GM20000 (cell line): ENCODE data around the gene NATD1.

Experiments
- DNase-seq: peaks from one replicate; pipeline ENCODE4 v3.0.0; 2012; ENCODE audit warnings: low spot score
- TF ChIP-seq, protein P1 (sequence below): IDR thresholded peaks from 2 replicates; pipeline ENCODE4 v1.5.1; 2012; ENCODE audit warnings: mild to moderate bottlenecking, control low read depth; ENCODE audit errors: extremely low read depth, missing control alignments

Gene NATD1

DNA sequence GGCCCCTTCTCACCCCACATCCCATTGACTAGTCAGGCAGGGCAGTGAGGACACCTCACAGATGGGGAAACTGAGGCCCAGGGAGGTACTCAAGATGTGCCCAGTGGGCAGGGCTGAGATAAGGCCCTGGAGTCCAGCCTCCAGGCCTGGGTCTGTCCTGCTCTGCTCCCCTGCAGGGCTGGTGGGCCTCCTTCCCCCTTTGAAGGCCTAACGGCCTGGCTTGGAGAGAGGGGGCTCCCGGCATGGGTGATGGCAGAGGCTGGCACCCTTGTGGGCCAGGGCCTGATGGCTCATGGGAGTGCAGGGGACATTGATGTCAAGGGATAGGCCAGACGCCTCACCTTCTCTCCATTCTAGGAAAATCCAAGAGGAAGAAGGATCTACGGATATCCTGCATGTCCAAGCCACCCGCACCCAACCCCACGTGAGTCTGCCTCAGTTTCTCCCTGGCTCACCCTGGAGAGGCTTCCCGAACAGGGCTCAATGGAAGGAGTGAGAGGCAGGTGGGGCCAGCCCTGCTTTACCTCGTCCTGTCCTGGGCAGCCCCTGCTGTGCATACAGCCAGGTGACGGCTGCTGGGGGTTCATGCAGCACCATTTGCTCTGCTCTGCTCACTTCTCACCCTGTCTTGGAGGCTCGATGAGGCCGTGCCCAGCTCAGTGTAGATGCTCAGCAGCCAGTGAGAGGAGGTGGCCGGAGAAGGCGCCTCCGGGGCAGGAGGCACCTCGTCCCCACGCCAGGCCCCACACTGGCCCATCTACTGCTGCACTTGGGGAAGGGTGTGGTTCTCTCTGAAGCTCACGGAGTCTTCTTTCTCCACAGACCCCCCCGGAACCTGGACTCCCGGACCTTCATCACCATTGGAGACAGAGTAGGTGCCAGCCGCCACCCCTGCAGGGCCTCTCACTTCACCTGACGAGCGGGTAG lies 45.1 kb upstream of the NATD1 start:
- DNase-seq = no peak
- TF ChIP-seq, protein P1, sequence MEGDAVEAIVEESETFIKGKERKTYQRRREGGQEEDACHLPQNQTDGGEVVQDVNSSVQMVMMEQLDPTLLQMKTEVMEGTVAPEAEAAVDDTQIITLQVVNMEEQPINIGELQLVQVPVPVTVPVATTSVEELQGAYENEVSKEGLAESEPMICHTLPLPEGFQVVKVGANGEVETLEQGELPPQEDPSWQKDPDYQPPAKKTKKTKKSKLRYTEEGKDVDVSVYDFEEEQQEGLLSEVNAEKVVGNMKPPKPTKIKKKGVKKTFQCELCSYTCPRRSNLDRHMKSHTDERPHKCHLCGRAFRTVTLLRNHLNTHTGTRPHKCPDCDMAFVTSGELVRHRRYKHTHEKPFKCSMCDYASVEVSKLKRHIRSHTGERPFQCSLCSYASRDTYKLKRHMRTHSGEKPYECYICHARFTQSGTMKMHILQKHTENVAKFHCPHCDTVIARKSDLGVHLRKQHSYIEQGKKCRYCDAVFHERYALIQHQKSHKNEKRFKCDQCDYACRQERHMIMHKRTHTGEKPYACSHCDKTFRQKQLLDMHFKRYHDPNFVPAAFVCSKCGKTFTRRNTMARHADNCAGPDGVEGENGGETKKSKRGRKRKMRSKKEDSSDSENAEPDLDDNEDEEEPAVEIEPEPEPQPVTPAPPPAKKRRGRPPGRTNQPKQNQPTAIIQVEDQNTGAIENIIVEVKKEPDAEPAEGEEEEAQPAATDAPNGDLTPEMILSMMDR = no peak

DNA sequence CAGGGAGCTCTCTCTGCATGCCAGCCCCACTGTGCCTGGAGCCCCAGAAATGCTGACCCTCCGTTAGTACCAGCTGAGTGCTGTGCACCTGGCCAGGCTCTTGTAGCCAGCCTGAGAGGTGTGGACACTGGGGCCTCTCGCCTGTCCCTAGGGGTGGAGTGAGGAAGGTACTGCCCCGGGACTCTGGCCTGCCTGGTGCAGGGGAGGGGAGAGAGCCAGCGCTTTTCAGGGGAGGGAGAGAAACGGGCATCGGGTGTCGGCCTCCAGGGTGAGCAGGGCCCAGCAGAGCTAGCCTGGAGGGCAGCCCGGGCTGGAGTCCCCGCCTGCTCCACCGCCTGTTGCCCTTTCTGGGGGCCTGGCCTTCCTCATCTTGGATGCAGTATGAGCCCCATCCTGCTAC lies 44.4 kb upstream of the NATD1 start:
- DNase-seq = no peak
- TF ChIP-seq, protein P1 = no peak

DNA sequence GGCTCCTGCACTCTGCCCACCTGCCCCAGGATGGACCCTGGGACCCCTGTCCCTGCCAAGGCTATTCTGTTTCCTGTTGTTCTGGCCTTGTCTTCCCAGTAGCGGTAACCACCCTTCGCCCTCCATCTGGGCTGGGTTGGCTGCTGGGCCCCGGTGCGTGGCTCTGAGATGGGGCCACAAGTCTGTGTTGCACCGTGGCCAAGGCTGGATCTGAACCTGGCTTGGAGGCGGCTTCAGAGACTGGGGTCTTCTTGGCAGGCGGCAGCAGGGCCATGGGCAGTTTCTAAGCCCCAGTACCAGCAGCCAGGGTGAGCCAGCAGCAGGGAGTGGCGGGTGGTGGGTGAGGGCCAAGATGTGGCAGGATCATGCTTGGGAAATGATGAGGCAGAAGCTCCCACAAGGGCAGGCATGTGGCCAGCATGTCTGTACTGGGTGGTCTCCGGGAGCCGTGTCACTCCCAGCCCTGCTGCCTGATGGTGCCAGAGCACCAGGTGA lies 43.9 kb upstream of the NATD1 start:
- no peak for DNase-seq
- TF ChIP-seq, protein P1 = no peak

DNA sequence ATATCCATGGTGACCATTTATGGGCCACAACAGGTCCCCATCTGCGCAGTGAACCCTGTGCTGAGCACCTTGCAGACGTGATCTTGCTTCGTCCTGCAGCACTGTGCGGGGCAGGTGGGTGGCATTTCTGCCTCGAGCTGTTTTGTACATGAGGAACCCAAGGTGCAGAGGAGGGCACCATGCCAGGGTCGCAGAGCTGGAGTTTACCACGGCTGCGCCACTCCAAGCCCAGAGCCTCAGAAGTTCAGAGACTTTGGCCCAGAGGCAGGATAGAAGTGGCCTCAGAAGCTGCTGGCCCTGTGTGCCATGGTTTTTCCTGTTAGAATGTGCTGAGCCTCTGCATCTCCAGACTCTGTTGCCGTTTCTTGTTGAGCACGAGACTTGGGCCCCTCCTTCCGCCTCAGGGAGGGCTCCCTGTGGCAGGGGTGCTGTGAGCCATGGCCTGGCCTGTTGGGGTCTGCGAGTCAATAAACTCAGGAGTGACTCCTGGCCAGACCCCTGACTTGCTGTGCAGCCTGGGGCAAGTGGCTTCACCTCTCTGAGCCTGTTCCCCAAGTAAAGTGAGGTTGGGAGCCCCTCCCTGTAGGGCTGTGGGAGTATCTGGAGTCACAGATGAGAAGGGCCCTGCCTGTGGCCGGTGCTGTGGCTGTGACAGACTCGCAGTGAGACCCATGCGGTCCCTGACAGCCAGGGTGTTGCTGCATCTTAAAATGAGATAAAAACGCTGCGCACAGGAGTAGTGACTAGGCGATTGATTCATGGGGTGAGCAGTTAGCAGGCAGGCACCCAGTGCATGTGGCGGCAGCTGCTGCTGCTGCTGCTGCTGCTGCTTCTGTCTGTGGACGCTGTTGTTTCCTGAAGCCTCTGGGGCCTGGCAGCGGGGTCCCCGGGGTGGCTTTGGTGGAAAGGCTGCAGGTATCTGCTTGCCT lies 43.2 kb upstream of the NATD1 start:
- no peak for DNase-seq
- TF ChIP-seq, protein P1 = no peak

DNA sequence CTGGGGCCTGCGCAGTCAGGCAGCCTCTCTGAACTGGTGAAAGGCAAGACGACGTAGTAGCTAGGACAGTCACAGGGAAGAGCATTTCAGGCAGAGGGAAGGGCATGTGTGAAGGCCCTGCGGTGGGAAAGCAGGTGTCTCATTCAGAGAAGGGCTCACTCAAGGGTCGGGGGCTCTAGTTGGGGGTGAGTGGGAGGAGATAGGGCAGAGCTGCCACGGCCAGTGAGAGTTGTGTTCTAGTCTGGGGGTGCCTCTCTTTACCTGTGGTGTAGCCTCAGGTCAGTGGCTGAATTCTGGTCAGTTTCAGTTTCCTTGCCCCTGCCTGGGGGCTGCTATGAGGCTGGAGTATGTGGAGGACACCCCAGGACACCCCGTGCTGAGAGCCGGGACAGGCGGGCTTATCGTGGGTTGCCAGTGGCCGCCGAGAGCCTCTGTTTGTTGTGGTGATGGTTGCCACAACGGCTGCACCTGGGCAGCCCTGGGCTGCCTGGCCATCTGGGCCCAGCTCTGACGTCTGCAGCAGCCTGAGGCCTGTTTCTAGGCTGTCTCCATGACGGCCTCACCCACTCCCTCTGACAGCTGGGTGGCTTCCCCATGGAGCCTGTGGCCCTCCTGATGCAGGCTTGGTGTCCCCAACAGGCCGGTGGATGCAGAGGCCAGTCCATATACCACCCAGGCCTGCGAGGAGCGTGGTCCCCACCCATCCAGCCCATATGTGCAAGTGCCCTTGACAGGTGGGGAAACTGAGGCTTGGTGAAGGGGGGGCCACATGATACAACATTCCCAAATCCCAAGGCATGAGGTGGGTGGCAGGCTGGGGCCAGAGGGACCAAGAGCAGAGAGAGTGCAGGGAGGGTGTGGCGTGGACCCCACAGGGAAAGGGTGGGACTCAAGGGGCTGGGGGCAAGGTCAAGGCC lies 42.1 kb upstream of the NATD1 start:
- TF ChIP-seq, protein P1 = no peak
- no peak for DNase-seq

DNA sequence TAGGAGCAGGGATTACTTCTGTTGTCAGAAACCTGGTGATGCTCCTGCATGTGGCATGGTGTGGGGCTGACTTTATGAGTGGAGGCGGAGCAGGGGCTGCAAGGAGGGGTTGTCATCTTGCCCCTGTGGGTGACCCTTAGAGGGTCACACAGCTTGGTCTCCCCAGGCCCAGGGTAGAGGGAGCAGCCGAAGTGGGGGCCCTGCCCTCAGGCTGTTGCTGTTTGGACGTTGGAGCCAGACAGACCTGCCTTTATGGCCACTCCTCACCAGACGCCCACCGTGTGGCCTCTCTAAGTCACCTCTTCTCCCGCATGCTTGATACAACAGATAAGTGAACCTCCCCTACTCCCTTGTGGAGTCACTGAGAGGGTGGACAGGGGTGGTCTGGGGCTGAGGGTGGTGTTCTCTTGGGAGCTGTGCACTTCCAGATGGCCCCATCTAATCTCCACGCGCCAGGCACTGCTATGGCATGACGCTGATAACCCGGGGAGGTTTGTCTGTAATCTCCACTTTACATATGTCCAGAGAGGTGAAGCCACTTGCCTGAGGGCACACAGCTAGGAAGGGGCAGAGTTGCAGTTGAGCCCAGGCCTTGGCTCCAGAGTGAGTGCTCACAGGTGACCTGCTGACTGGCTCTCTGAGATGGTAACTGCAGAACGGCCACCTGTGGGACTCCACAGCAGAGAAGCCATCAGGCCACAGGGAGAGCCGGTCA lies 41.3 kb upstream of the NATD1 start:
- TF ChIP-seq, protein P1 = no peak
- no peak for DNase-seq
